GM10266 (cell line): ENCODE data around the gene C5orf34.
"Not testable (repeated sequence)": the region's sequence is repeated elsewhere in the genome, so short reads cannot be mapped to it uniquely, and the experiment has no call there.

Experiments
- DNase-seq: peaks from one replicate; pipeline ENCODE4 v3.0.0; 2012; ENCODE audit errors: extremely low spot score
- TF ChIP-seq, protein P1 (sequence below): IDR thresholded peaks from 2 replicates; pipeline ENCODE4 v1.5.1; 2012; ENCODE audit warnings: mild to moderate bottlenecking, low read depth; ENCODE audit not compliant: control insufficient read depth, insufficient read depth; ENCODE audit errors: missing control alignments

C5orf34 gene

DNA sequence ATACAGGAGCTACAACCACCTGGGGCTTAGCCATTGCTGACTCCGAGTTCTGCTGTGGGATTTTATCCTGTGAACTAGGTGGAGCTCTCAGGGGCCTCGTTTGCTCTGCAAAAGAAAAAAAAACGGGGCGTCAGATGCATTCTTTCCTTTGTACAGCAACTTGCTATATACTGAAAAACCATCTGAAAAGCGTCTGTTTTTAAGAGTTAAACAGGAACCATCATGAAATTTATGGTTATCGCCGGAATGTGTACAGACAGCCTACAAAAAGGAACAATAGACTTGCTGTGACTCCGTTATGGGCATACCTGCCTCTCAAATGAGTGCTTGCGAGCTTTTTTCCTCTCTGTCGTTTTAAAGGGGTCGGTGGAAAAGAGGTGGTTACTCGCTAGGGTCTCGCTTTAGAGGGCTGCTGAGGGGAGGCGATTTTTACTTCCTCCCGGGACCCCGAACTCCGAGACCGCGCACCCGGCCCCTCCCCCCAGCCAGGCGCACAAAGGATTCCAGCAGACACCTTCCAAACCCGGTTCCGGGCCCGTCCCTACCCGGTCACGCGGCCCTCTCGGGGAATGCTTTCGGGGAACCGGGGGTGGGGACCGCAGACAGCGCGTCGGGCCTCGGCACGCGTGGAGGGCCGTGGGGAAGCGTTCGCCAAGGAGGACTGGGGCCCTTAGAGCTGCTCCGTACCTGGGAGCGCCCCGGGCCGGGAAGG lies 41.1 kb upstream of the C5orf34 start:
- TF ChIP-seq, protein P1, sequence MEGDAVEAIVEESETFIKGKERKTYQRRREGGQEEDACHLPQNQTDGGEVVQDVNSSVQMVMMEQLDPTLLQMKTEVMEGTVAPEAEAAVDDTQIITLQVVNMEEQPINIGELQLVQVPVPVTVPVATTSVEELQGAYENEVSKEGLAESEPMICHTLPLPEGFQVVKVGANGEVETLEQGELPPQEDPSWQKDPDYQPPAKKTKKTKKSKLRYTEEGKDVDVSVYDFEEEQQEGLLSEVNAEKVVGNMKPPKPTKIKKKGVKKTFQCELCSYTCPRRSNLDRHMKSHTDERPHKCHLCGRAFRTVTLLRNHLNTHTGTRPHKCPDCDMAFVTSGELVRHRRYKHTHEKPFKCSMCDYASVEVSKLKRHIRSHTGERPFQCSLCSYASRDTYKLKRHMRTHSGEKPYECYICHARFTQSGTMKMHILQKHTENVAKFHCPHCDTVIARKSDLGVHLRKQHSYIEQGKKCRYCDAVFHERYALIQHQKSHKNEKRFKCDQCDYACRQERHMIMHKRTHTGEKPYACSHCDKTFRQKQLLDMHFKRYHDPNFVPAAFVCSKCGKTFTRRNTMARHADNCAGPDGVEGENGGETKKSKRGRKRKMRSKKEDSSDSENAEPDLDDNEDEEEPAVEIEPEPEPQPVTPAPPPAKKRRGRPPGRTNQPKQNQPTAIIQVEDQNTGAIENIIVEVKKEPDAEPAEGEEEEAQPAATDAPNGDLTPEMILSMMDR = no peak
- DNase-seq = peak; percentile 56

DNA sequence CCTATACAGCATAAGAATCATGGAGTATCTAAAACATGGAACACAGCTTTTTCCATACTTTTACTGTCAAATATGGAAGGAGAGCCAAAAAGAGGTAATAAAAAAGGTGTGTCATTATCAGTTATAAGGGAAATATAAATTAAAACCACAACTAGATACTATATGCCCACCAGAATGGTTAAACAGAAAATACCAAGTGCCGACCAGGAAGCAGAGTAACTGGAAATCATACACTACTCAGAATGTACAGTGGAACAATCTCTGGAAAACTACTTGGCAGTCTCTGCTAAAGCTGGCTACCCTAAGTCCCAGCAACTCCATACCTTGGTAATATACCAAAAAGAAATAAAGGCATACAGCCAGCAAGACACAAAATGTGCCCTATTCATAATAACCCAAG lies 39.5 kb upstream of the C5orf34 start:
- DNase-seq = no peak
- TF ChIP-seq, protein P1 = no peak

DNA sequence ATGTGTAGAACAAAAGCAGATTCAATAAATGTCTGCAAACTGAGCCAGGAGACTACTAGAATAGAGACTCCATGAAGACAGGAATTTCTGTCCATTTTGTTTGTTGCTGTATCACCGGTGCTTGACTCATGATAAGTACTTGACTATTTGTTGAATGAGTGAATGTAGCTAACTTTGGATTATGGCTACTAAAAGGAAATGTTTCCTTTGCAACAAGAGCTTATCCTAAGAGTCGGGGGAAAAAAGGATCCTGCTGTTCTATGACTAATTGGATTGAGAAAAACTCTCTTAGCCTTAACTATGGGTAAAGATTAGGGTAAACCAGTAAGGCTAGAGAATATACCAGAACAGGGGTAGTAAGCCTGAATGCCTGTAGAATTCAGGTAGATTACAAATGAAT lies 38.4 kb upstream of the C5orf34 start:
- TF ChIP-seq, protein P1 = no peak
- DNase-seq = no peak

DNA sequence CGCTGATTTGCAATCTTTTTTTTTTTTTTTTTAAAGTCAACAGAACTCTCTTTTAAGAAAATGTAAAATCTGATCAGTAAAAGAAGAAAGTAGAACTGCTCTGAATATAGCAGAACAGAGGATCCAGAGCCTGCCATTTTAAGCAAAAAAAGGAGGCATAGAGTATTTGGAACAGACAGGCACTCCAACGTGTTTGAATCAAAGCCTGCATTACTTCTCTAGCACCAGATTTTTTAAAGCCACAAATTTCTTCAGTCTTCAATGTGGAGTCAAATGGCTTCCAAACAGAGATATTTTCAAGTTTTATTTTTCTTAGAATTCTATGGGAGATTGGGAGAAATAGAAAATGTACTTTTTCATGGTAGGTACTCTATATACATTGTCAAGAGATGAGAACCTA lies 36.8 kb upstream of the C5orf34 start:
- TF ChIP-seq, protein P1 = no peak
- no peak for DNase-seq

DNA sequence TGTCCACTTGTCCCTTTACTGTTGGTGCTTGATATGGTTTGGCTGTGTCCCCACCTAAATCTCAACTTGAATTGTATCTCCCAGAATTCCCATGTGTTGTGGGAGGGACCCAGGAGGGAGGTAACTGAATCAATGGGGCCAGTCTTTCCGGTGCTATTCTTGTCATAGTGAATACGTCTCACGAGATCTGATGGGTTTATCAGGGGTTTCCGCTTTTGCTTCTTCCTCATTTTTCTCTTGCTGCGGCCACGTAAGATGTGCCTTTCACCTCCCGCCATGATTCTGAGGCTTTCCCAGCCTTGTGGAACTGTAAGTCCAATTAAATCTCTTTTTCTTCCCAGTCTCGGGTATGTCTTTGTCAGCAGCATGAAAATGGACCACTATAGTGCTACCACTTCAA lies 34.3 kb upstream of the C5orf34 start:
- DNase-seq = not testable (repeated sequence)

DNA sequence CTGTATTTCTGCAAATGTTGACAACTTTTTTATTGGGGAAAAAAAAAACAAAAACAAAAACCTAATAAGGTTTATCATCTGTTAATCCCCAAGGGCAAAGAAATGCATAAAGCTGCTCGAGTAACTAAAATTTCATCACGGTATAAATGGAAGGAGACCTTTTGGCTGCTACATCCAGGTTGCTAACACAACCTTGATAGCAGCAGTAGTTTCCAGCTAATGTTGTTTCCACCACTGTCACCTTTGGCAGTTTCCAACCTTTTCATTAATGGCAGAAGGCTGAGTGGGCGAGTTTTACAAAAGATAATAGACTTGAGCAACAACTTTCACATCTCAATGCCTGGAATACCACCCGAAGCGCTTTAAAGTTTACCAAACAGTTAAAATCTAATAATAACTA lies 33.4 kb upstream of the C5orf34 start:
- TF ChIP-seq, protein P1 = no peak
- DNase-seq = no peak

DNA sequence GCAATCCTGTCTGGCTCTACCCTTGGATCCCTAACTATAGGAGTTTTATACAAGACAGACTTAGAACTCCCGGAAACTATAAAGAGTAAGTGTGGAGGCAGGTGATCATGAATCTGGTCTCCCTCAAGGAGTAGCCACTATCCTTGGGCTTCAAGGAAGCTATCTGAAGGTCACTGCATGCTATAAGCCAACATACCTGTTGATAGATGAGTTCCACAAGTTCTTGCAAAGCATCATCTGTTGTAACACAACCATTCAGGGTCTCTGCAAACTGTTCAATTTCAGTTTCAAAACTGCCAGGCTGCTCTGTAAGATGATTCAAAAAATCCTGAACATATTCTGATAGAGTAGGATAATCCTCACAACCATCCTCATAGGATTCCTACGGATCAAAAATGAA lies 32.6 kb upstream of the C5orf34 start:
- no peak for DNase-seq
- TF ChIP-seq, protein P1 = no peak

DNA sequence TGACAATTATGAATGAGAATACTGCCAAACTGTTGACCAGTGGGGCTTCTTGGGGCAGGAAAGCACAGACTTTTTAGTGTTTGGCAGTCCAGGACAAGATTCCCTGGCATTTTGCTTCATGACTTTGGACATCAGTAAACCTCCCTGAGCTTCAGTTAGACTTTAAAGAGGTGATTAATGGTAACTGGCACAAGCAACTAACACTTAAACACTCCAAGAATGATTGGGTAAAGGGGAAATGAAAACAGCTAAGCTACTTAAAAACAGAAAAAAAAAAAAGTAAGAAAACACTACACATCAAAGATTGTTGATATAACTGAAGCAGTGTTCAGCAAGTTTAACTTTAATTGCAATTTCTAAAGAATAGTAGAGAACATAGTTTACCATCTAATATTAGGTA lies 28.5 kb upstream of the C5orf34 start:
- TF ChIP-seq, protein P1 = no peak
- no peak for DNase-seq
